H9 (cell line): ENCODE measurements around the gene SDK2. TPM values are rescaled to one million over a fixed set of nuclear protein-coding genes. Genes with fewer than 3 reads are reported as not detected.

Source experiments
- DNase-seq: peaks from one replicate; pipeline ENCODE4 v3.0.0-alpha.2; 2017
- H2AFZ ChIP-seq: one replicate; pipeline ENCODE4 v1.6.1; 2013; ENCODE audit warnings: mild to moderate bottlenecking, low read length, control low read depth, moderate library complexity
- H2AK5ac ChIP-seq: 2 replicates; pipeline ENCODE4 v1.6.1; 2013; ENCODE audit warnings: low read length, control low read depth, mixed read lengths; ENCODE audit not compliant: insufficient read length
- H2BK120ac ChIP-seq: one replicate; pipeline ENCODE4 v1.6.1; 2013; ENCODE audit warnings: low read depth, mild to moderate bottlenecking, low read length, control low read depth, inconsistent platforms; ENCODE audit not compliant: poor library complexity, severe bottlenecking
- H2BK12ac ChIP-seq: 2 replicates; pipeline ENCODE4 v1.6.1; 2013; ENCODE audit warnings: low read length, control low read depth, mixed read lengths, low read depth; ENCODE audit not compliant: insufficient read length
- H2BK15ac ChIP-seq: 2 replicates; pipeline ENCODE4 v1.6.1; 2013; ENCODE audit warnings: low read depth, low read length, control low read depth
- H2BK20ac ChIP-seq: one replicate; pipeline ENCODE4 v1.6.1; 2013; ENCODE audit warnings: low read depth, mild to moderate bottlenecking, low read length, control low read depth, inconsistent platforms; ENCODE audit not compliant: poor library complexity, severe bottlenecking
- H2BK5ac ChIP-seq: 2 replicates; pipeline ENCODE4 v1.6.1; 2013; ENCODE audit warnings: low read length, control low read depth, mixed read lengths; ENCODE audit not compliant: insufficient read length
- H3K14ac ChIP-seq: 2 replicates; pipeline ENCODE4 v1.6.1; 2013; ENCODE audit warnings: low read length, control low read depth; ENCODE audit not compliant: insufficient read depth
- H3K18ac ChIP-seq: 2 replicates; pipeline ENCODE4 v1.6.1; 2013; ENCODE audit warnings: low read depth, mild to moderate bottlenecking, mixed read lengths, low read length, control low read depth; ENCODE audit not compliant: insufficient read length
- H3K23ac ChIP-seq: 2 replicates; pipeline ENCODE4 v1.6.1; 2013; ENCODE audit warnings: low read length, control low read depth, mixed read lengths, low read depth; ENCODE audit not compliant: insufficient read length
- H3K23me2 ChIP-seq: 2 replicates; pipeline ENCODE4 v1.6.1; 2013; ENCODE audit warnings: low read depth, mild to moderate bottlenecking, mixed read lengths, low read length, control low read depth; ENCODE audit not compliant: insufficient read length, poor library complexity, severe bottlenecking
- H3K27ac ChIP-seq: 2 replicates; pipeline ENCODE4 v1.5.1; 2013; ENCODE audit warnings: low read length, control low read depth, mixed read lengths, low read depth; ENCODE audit not compliant: insufficient read length
- H3K27me3 ChIP-seq: 2 replicates; pipeline ENCODE4 v1.6.1; 2013; ENCODE audit warnings: low read length, control low read depth, inconsistent platforms; ENCODE audit not compliant: insufficient read depth
- H3K4ac ChIP-seq: 2 replicates; pipeline ENCODE4 v1.6.1; 2013; ENCODE audit warnings: low read depth, mild to moderate bottlenecking, control low read depth, inconsistent platforms, low read length, moderate library complexity
- H3K4me1 ChIP-seq: 2 replicates; pipeline ENCODE4 v1.6.1; 2013; ENCODE audit warnings: low read length, control low read depth, inconsistent platforms; ENCODE audit not compliant: insufficient read depth
- H3K4me2 ChIP-seq: 2 replicates; pipeline ENCODE4 v1.6.1; 2013; ENCODE audit warnings: low read length, control low read depth, mixed read lengths; ENCODE audit not compliant: insufficient read length, insufficient read depth
- H3K56ac ChIP-seq: 2 replicates; pipeline ENCODE4 v1.6.1; 2013; ENCODE audit warnings: low read depth, mild to moderate bottlenecking, mixed read lengths, low read length, control low read depth; ENCODE audit not compliant: insufficient read length
- H3K79me1 ChIP-seq: 2 replicates; pipeline ENCODE4 v1.6.1; 2013; ENCODE audit warnings: low read depth, mild to moderate bottlenecking, moderate library complexity, low read length, control low read depth, inconsistent platforms; ENCODE audit not compliant: insufficient read depth, poor library complexity, severe bottlenecking
- H3K79me2 ChIP-seq: 2 replicates; pipeline ENCODE4 v1.6.1; 2013; ENCODE audit warnings: low read length, control low read depth, inconsistent platforms; ENCODE audit not compliant: insufficient read depth
- H3K9ac ChIP-seq: 2 replicates; pipeline ENCODE4 v1.6.1; 2013; ENCODE audit warnings: low read length, control low read depth, mixed read lengths; ENCODE audit not compliant: insufficient read length; ENCODE audit errors: extremely low read depth
- H3K9me3 ChIP-seq: one replicate; pipeline ENCODE4 v1.6.1; 2013; ENCODE audit warnings: low read depth, low read length, inconsistent platforms; ENCODE audit not compliant: control insufficient read depth
- H3T11ph ChIP-seq: one replicate; pipeline ENCODE4 v1.6.1; 2013; ENCODE audit warnings: mild to moderate bottlenecking, low read length, control low read depth, inconsistent platforms
- H4K20me1 ChIP-seq: one replicate; pipeline ENCODE4 v1.6.1; 2013; ENCODE audit not compliant: control insufficient read depth, insufficient read length, insufficient read depth
- H4K5ac ChIP-seq: 2 replicates; pipeline ENCODE4 v1.6.1; 2013; ENCODE audit warnings: low read depth, mild to moderate bottlenecking, mixed read lengths, low read length, control low read depth; ENCODE audit not compliant: insufficient read length
- H4K8ac ChIP-seq: replicated peaks from 2 replicates; pipeline ENCODE4 v1.6.1; 2013; ENCODE audit warnings: low read length, control low read depth, mixed read lengths, low read depth; ENCODE audit not compliant: insufficient read length
- H4K91ac ChIP-seq: 2 replicates; pipeline ENCODE4 v1.6.1; 2013; ENCODE audit warnings: low read depth, mild to moderate bottlenecking, moderate library complexity, mixed read lengths, low read length, control low read depth; ENCODE audit not compliant: insufficient read length
- H3K27ac Mint-ChIP-seq, 3 experiments: 2 replicates in 2 of 3; 3 replicates in 1 of 3; pipeline ENCODE4 v1.8.0; 2020 to 2021; ENCODE audit warnings: mixed read lengths in 3 of 3, mild to moderate bottlenecking in 1 of 3, moderate library complexity in 1 of 3
- H3K27me3 Mint-ChIP-seq: 2 replicates; pipeline ENCODE4 v1.8.0; 2021; ENCODE audit warnings: low read depth, mild to moderate bottlenecking, moderate library complexity, mixed read lengths
- H3K36me3 Mint-ChIP-seq, 3 experiments: 2 replicates in 2 of 3; 3 replicates in 1 of 3; pipeline ENCODE4 v1.8.0; 2020 to 2021; ENCODE audit warnings: low read depth in 3 of 3, mixed read lengths in 3 of 3; ENCODE audit not compliant: insufficient read depth in 1 of 3
- H3K4me1 Mint-ChIP-seq, 2 experiments: 2 replicates each; pipeline ENCODE4 v1.8.0; 2020; ENCODE audit warnings: mixed read lengths in 2 of 2
- H3K4me3 Mint-ChIP-seq, 2 experiments: 2 replicates in 1 of 2; 3 replicates in 1 of 2; pipeline ENCODE4 v1.8.0; 2020 to 2021; ENCODE audit warnings: mild to moderate bottlenecking in 2 of 2, mixed read lengths in 2 of 2, moderate library complexity in 1 of 2
- H3K9me3 Mint-ChIP-seq, 2 experiments: 2 replicates in 1 of 2; 3 replicates in 1 of 2; pipeline ENCODE4 v1.8.0; 2020; ENCODE audit warnings: mild to moderate bottlenecking in 2 of 2, mixed read lengths in 2 of 2, moderate library complexity in 1 of 2
- CTCF ChIP-seq: fragments of 200-600 bp; sonication (generic); conservative IDR thresholded peaks from 3 replicates; pipeline ENCODE4 v1.8.0; 2021; ENCODE audit warnings: antibody characterized with exemption, mild to moderate bottlenecking
- WGBS: extraction: QIAGEN DNeasy Blood & Tissue Kit; methylation state at CpG from one replicate; pipeline ENCODE4 v1.1.7; 2013; ENCODE audit warnings: missing lambda C conversion rate, low lambda C conversion rate, mixed read lengths; ENCODE audit not compliant: insufficient read length; ENCODE audit errors: extremely low coverage; 5-methylcytosine and 5-hydroxymethylcytosine counted together
- total RNA-seq: library from RNA; stranded (reverse); gene quantifications from 2 replicates; pipeline ENCODE4 v1.2.1, GENCODE V29; 2021

The SDK2 gene
- total RNA-seq, 1 experiment from 2014 or later: 9.1 TPM

GRCh38 chr17:73620414-73620813 is 23.8 kb downstream of the SDK2 start:
- H3K4me3 Mint-ChIP-seq: no peak overlapping the region
- H3K79me1 ChIP-seq: no peaks in the 10 kb centered on the region
- H2BK20ac ChIP-seq: no peak overlapping the region
- no peak overlapping the region for H4K5ac ChIP-seq
- no peaks in the 10 kb centered on the region for H3K9me3 ChIP-seq
- no peak overlapping the region for H3K4me2 ChIP-seq
- H3K23ac ChIP-seq: no peak overlapping the region
- H2AFZ ChIP-seq: no peak overlapping the region
- no peaks in the 10 kb centered on the region; the same call in none of the 2 replicates for H3K27me3 Mint-ChIP-seq
- H3K9ac ChIP-seq: no peak overlapping the region
- no peak overlapping the region for H4K91ac ChIP-seq
- H3K9me3 Mint-ChIP-seq: peaks cover 21 to 25% of the 10 kb centered on the region in 2 experiments
- no peak overlapping the region for H3K14ac ChIP-seq
- H3K27ac ChIP-seq: no peak overlapping the region
- no peak overlapping the region for H2BK15ac ChIP-seq
- no peak overlapping the region for H4K8ac ChIP-seq
- H3T11ph ChIP-seq: no peak overlapping the region
- no peak overlapping the region for H2AK5ac ChIP-seq
- no peak overlapping the region for H2BK5ac ChIP-seq
- no peak overlapping the region for H2BK12ac ChIP-seq
- peaks cover 8% of the 10 kb centered on the region for H3K4me1 ChIP-seq
- no peak overlapping the region for H3K4ac ChIP-seq
- no peak for DNase-seq
- H3K36me3 Mint-ChIP-seq: peaks cover 9 to 37% (median 16%) of the 10 kb centered on the region in 3 experiments
- H3K23me2 ChIP-seq: no peaks in the 10 kb centered on the region
- H3K18ac ChIP-seq: no peak overlapping the region
- no peaks in the 10 kb centered on the region for H3K27me3 ChIP-seq
- H3K27ac Mint-ChIP-seq: no peak overlapping the region
- peaks cover 46 to 59% of the 10 kb centered on the region in 2 experiments for H3K4me1 Mint-ChIP-seq
- H2BK120ac ChIP-seq: no peak overlapping the region
- H3K56ac ChIP-seq: no peak overlapping the region
- no CpG with 5 or more reads among the region's 3 CpGs for WGBS
- TF ChIP-seq CTCF: peak; percentile 28; the same call in 1 of the 3 replicates
- H3K79me2 ChIP-seq: no peaks in the 10 kb centered on the region
- peaks cover 2% of the 10 kb centered on the region for H4K20me1 ChIP-seq
